Esophagus muscularis mucosa (tissue), 4 donors: ENCODE measurements around the gene HK3.

ENCODE experiments used
- CTCF ChIP-seq, 3 experiments: fragments of 200-600 bp in 2 of 3; fragments of 450-650 bp in 1 of 3; sonication (generic) in 2 of 3; IDR thresholded peaks; one replicate each; pipeline ENCODE4 v1.5.1; 2017 to 2019; ENCODE audit warnings: antibody characterized with exemption in 3 of 3, mild to moderate bottlenecking in 2 of 3, moderate library complexity in 1 of 3
- EP300 ChIP-seq: sonication (generic); formaldehyde crosslinking; IDR thresholded peaks from one replicate; pipeline ENCODE4 v1.6.1; 2017; ENCODE audit warnings: antibody characterized with exemption
- POLR2A ChIP-seq: fragments of 450-650 bp; IDR thresholded peaks from one replicate; pipeline ENCODE4 v1.6.1; 2017; ENCODE audit warnings: antibody characterized with exemption, moderate library complexity, mild to moderate bottlenecking, low read depth
- POLR2AphosphoS5 ChIP-seq, 2 donors: sonication (generic); formaldehyde crosslinking; IDR thresholded peaks; one replicate each; pipeline ENCODE4 v1.6.1; 2017; ENCODE audit warnings: antibody characterized with exemption in 2 of 2

- TF ChIP-seq CTCF (IDR thresholded peaks at IDR 0.05) (no peak), POLR2AphosphoS5 (IDR thresholded peaks at IDR 0.05) (peak; percentile 57 to 69), POLR2A (no peak), EP300 (no peak)
These were observed 61.4 kb downstream of the HK3 start for GRCh38 chr5:176837707-176838115.
